MCF 10A (cell line): ENCODE measurements around the gene PCAT6. TPM values are rescaled to one million over a fixed set of nuclear protein-coding genes. Genes with fewer than 3 reads are reported as not detected.
"Not testable (repeated sequence)": the region's sequence is repeated elsewhere in the genome, so short reads cannot be mapped to it uniquely, and the experiment has no call there.

Experiments
- BruUV-seq: library from RNA; stranded (reverse); fragments of 400-500 nt; replicated peaks from 2 replicates; lab custom pipeline; 2021; lab: Mats Ljungman, UMichigan
- CTCF ChIA-PET: fragments of 300-600 bp; sonication (Branson Sonifier 250); formaldehyde crosslinking; extraction: SDS; loops from one replicate; lab custom pipeline; 2021; ENCODE audit warnings: antibody characterized with exemption, inconsistent platforms; lab: Yijun Ruan, JAX
- POLR2A ChIA-PET: fragments of 300-600, 350-650 bp; sonication (Branson Sonifier 250); formaldehyde crosslinking; extraction: SDS; loops from one replicate; lab custom pipeline; 2020; ENCODE audit warnings: antibody characterized with exemption, inconsistent platforms; lab: Yijun Ruan, JAX
- DNase-seq: peaks from one replicate; pipeline ENCODE4 v3.0.0-alpha.2; 2018; ENCODE audit not compliant: unreplicated experiment
- H3K27ac Mint-ChIP-seq: one replicate; pipeline ENCODE4 v1.8.0; 2022; ENCODE audit warnings: mild to moderate bottlenecking, low read depth, mixed read lengths; ENCODE audit not compliant: unreplicated experiment
- H3K27me3 Mint-ChIP-seq: one replicate; pipeline ENCODE4 v1.8.0; 2022; ENCODE audit warnings: mixed read lengths; ENCODE audit not compliant: insufficient read depth, unreplicated experiment
- H3K36me3 Mint-ChIP-seq: one replicate; pipeline ENCODE4 v1.8.0; 2022; ENCODE audit warnings: mild to moderate bottlenecking, moderate library complexity, mixed read lengths; ENCODE audit not compliant: insufficient read depth, unreplicated experiment
- H3K4me1 Mint-ChIP-seq: one replicate; pipeline ENCODE4 v1.8.0; 2022; ENCODE audit warnings: mixed read lengths; ENCODE audit not compliant: insufficient read depth, unreplicated experiment
- H3K4me3 Mint-ChIP-seq: one replicate; pipeline ENCODE4 v1.8.0; 2022; ENCODE audit warnings: mild to moderate bottlenecking, moderate library complexity, mixed read lengths; ENCODE audit not compliant: unreplicated experiment
- H3K9me3 Mint-ChIP-seq: one replicate; pipeline ENCODE4 v1.8.0; 2022; ENCODE audit warnings: mixed read lengths; ENCODE audit not compliant: unreplicated experiment
- intact Hi-C: fragments of 100-400 bp; cut with micrococcal nuclease; formaldehyde crosslinking; loops from 2 replicates; pipeline ENCODE4 v1.14.1; 2022
- total RNA-seq: library from RNA; stranded (reverse); gene quantifications from 2 replicates; pipeline ENCODE4 v1.2.3, GENCODE V29; 2022
- TF ChIP-seq, protein P1 (sequence below): fragments of 200-600 bp; IDR thresholded peaks from one replicate; pipeline ENCODE4 v1.8.0; 2022; ENCODE audit warnings: antibody characterized with exemption, mild to moderate bottlenecking; ENCODE audit not compliant: unreplicated experiment

Gene PCAT6
- total RNA-seq, 1 experiment from 2014 or later: 3.2 TPM

- POLR2A ChIA-PET: interaction anchor here (2.0 to 3.0 kb wide), 2 partner anchors 8 to 16 kb away, joined by 5 to 27 read pairs; partner anchors contain the start of gene PCAT6
- TF ChIP-seq, protein P1, sequence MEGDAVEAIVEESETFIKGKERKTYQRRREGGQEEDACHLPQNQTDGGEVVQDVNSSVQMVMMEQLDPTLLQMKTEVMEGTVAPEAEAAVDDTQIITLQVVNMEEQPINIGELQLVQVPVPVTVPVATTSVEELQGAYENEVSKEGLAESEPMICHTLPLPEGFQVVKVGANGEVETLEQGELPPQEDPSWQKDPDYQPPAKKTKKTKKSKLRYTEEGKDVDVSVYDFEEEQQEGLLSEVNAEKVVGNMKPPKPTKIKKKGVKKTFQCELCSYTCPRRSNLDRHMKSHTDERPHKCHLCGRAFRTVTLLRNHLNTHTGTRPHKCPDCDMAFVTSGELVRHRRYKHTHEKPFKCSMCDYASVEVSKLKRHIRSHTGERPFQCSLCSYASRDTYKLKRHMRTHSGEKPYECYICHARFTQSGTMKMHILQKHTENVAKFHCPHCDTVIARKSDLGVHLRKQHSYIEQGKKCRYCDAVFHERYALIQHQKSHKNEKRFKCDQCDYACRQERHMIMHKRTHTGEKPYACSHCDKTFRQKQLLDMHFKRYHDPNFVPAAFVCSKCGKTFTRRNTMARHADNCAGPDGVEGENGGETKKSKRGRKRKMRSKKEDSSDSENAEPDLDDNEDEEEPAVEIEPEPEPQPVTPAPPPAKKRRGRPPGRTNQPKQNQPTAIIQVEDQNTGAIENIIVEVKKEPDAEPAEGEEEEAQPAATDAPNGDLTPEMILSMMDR: no peak
- CTCF ChIA-PET: no interaction called here
These were observed 8.1 kb downstream of the PCAT6 start for GRCh38 chr1:202818819-202819218.

GRCh38 chr1:202821467-202821866, 10.7 kb downstream of the PCAT6 start:
- DNase-seq: no peak
- Mint-ChIP-seq H3K27ac (no peak overlapping the region), H3K27me3 (peaks cover 41% of the 10 kb centered on the region), H3K9me3 (no peaks in the 10 kb centered on the region), H3K4me1 (peaks cover 6% of the 10 kb centered on the region), H3K4me3 (no peak overlapping the region), H3K36me3 (no peaks in the 10 kb centered on the region)
- TF ChIP-seq, protein P1: no peak
- ChIA-PET CTCF (interaction anchor here (0.6 to 1.2 kb wide), 4 partner anchors 12 to 114 kb away, joined by 3 to 4 read pairs (median 3); no protein-coding TSS in a partner anchor), POLR2A (interaction anchor here (0.6 to 3.0 kb wide), 8 partner anchors 9 to 690 kb away, joined by 3 to 27 read pairs (median 4); partner anchors contain the start of genes KDM5B and PCAT6)
- no TSS peak for BruUV-seq
- intact Hi-C loops: no loop called here

More at GRCh38 chr1:202818819-202819218, 8.1 kb downstream of the PCAT6 start:
- BruUV-seq: no TSS peak
- Mint-ChIP-seq H3K4me3 (no peak overlapping the region), H3K4me1 (peaks cover 6% of the 10 kb centered on the region), H3K9me3 (no peaks in the 10 kb centered on the region), H3K27me3 (peaks cover 26% of the 10 kb centered on the region), H3K27ac (no peak overlapping the region), H3K36me3 (no peaks in the 10 kb centered on the region)
- intact Hi-C loops: no loop called here
- no peak for DNase-seq

DNA sequence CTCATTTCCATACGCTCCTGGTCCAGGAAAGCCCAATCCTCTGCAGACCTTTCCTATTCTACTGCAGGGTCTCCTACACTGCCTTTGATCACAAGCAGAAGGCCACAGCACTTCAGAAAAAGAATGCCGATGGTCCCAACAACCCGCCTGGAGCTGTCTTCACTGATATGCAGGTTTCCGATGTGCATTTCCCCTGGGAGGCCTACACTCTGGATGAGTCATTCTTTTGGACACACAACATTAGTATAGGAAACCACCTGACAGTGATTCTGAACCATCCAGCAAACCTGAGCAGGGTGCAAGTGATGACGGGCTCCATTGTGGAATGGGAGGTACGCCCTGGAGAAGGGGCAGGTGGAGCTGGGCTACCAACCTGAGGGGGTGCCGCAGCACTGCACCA, 15.0 kb downstream of the PCAT6 start:
- TF ChIP-seq, protein P1: no peak
- intact Hi-C loops: no loop called here
- POLR2A ChIA-PET: no interaction called here

GRCh38 chr1:202829223-202829622, 18.5 kb downstream of the PCAT6 start:
- not testable (repeated sequence) for H3K4me1 Mint-ChIP-seq, BruUV-seq

More for the DNA sequence above, 15.0 kb downstream of the PCAT6 start:
- Mint-ChIP-seq H3K4me3 (no peak overlapping the region), H3K27ac (no peak overlapping the region), H3K36me3 (no peaks in the 10 kb centered on the region), H3K9me3 (no peaks in the 10 kb centered on the region), H3K27me3 (peaks cover 15% of the 10 kb centered on the region), H3K4me1 (peaks cover 6% of the 10 kb centered on the region)
- CTCF ChIA-PET: interaction anchor here (0.7 kb wide), 1 partner anchor 63 kb away, joined by 5 read pairs; the partner anchor contains the start of gene RABIF
- BruUV-seq: no TSS peak
- no peak for DNase-seq

More at GRCh38 chr1:202829223-202829622, 18.5 kb downstream of the PCAT6 start:
- peaks cover 15% of the 10 kb centered on the region for H3K27me3 Mint-ChIP-seq
- H3K27ac Mint-ChIP-seq, H3K9me3 Mint-ChIP-seq, intact Hi-C loops, H3K4me3 Mint-ChIP-seq, H3K36me3 Mint-ChIP-seq, POLR2A ChIA-PET, DNase-seq: not testable (repeated sequence)
- CTCF ChIA-PET: interaction anchor here (0.7 kb wide), 1 partner anchor 473 kb away, joined by 3 read pairs; no protein-coding TSS in a partner anchor
